CD8-positive, alpha-beta memory T cell (primary cell): ENCODE measurements around the gene LSAMP. TPM values are rescaled to one million over a fixed set of nuclear protein-coding genes. Genes with fewer than 3 reads are reported as not detected.

Experiments used
- CTCF ChIA-PET: fragments of 350-600 bp; sonication (Branson Sonifier 250); formaldehyde crosslinking; loops from one replicate; lab custom pipeline; 2021; ENCODE audit warnings: antibody characterized with exemption; lab: Charles Lee
- POLR2A ChIA-PET: fragments of 350-600 bp; sonication (Branson Sonifier 250); formaldehyde crosslinking; loops from one replicate; lab custom pipeline; 2021; ENCODE audit warnings: antibody characterized with exemption; lab: Charles Lee
- DNase-seq, 5 donors: peaks; one replicate each; pipeline versions ENCODE4 v3.0.0 to v3.0.0-alpha.2; 2020 to 2022; ENCODE audit warnings: mixed read lengths in 1 of 5
- H3K27ac ChIP-seq: one replicate; pipeline ENCODE4 v1.7.0; 2013; ENCODE audit warnings: low read depth, mild to moderate bottlenecking, low read length, moderate library complexity
- H3K27me3 ChIP-seq: 2 replicates; pipeline ENCODE4 v1.7.0; 2013; ENCODE audit warnings: low read length, mild to moderate bottlenecking; ENCODE audit not compliant: insufficient read depth, poor library complexity, severe bottlenecking
- H3K36me3 ChIP-seq: 2 replicates; pipeline ENCODE4 v1.7.0; 2013; ENCODE audit warnings: mild to moderate bottlenecking, low read length, moderate library complexity; ENCODE audit not compliant: insufficient read depth
- H3K4me1 ChIP-seq: 2 replicates; pipeline ENCODE4 v1.7.0; 2013; ENCODE audit warnings: mild to moderate bottlenecking, low read length, moderate library complexity; ENCODE audit not compliant: insufficient read depth
- H3K4me3 ChIP-seq: 2 replicates; pipeline ENCODE4 v1.7.0; 2013; ENCODE audit warnings: mild to moderate bottlenecking, low read length
- H3K9me3 ChIP-seq: 2 replicates; pipeline ENCODE4 v1.7.0; 2013; ENCODE audit warnings: mild to moderate bottlenecking, low read length
- H3K27ac Mint-ChIP-seq, 8 donors: one replicate each; pipeline ENCODE4 v1.8.0; 2020 to 2021; ENCODE audit warnings: mixed read lengths in 8 of 8, mild to moderate bottlenecking in 6 of 8, inconsistent platforms in 3 of 8, moderate library complexity in 3 of 8
- H3K27me3 Mint-ChIP-seq, 2 donors: one replicate each; pipeline ENCODE4 v1.8.0; 2020 to 2021; ENCODE audit warnings: mixed read lengths in 2 of 2, mild to moderate bottlenecking in 1 of 2, moderate library complexity in 1 of 2
- H3K36me3 Mint-ChIP-seq, 3 donors: one replicate each; pipeline ENCODE4 v1.8.0; 2020 to 2021; ENCODE audit warnings: mixed read lengths in 3 of 3, inconsistent platforms in 1 of 3, mild to moderate bottlenecking in 1 of 3
- H3K4me1 Mint-ChIP-seq, 3 donors: one replicate each; pipeline ENCODE4 v1.8.0; 2020 to 2021; ENCODE audit warnings: mixed read lengths in 3 of 3, inconsistent platforms in 1 of 3, mild to moderate bottlenecking in 1 of 3
- H3K4me3 Mint-ChIP-seq, 7 donors: one replicate each; pipeline ENCODE4 v1.8.0; 2020 to 2021; ENCODE audit warnings: mixed read lengths in 7 of 7, mild to moderate bottlenecking in 6 of 7, moderate library complexity in 4 of 7, inconsistent platforms in 2 of 7
- H3K9me3 Mint-ChIP-seq, 5 donors: one replicate each; pipeline ENCODE4 v1.8.0; 2020 to 2022; ENCODE audit warnings: mixed read lengths in 5 of 5, mild to moderate bottlenecking in 3 of 5, moderate library complexity in 2 of 5, inconsistent platforms in 1 of 5
- polyA plus RNA-seq: library from polyadenylated mRNA; unstranded; fragments of 300-500 nt; fragmentation: Illumina TruSeq; gene quantifications from one replicate; pipeline ENCODE4 v1.2.3, GENCODE V29; 2021
- total RNA-seq, 2 experiments: library from RNA; stranded (reverse); gene quantifications; one replicate each; pipeline ENCODE4 v1.2.3, GENCODE V29; 2021

Gene LSAMP
- total and polyA plus RNA-seq, 3 experiments from 2014 or later: not detected

- Histone ChIP-seq H3K27ac (no peak overlapping the region), H3K36me3 (no peaks in the 10 kb centered on the region), H3K27me3 (no peaks in the 10 kb centered on the region), H3K4me3 (no peak overlapping the region), H3K9me3 (no peaks in the 10 kb centered on the region), H3K4me1 (no peaks in the 10 kb centered on the region)
- Mint-ChIP-seq H3K9me3 (no peaks in the 10 kb centered on the region), H3K4me3 (no peak overlapping the region), H3K36me3 (no peaks in the 10 kb centered on the region), H3K27me3 (peaks cover 10 to 39% of the 10 kb centered on the region in 2 donors), H3K4me1 (no peaks in the 10 kb centered on the region), H3K27ac (no peak overlapping the region)
- ChIA-PET POLR2A (no interaction called here), CTCF (interaction anchor here (1.4 kb wide), 1 partner anchor 13 kb away, joined by 3 read pairs; no protein-coding TSS in a partner anchor)
- DNase-seq: no peak
Measured at GRCh38 chr3:115827495-115827894, 617.8 kb downstream of the LSAMP start.

GRCh38 chr3:115825046-115825445 is 620.2 kb downstream of the LSAMP start:
- ChIA-PET POLR2A (no interaction called here), CTCF (interaction anchor here (1.2 to 1.6 kb wide), 3 partner anchors 9 to 12 kb away, joined by 3 to 4 read pairs (median 4); no protein-coding TSS in a partner anchor)
- no peak overlapping the region for H3K27ac ChIP-seq
- DNase-seq: no peak
- H3K9me3 ChIP-seq: no peaks in the 10 kb centered on the region
- no peaks in the 10 kb centered on the region for H3K36me3 ChIP-seq
- H3K9me3 Mint-ChIP-seq: no peaks in the 10 kb centered on the region
- H3K4me3 Mint-ChIP-seq: no peak overlapping the region
- H3K36me3 Mint-ChIP-seq: no peaks in the 10 kb centered on the region
- no peaks in the 10 kb centered on the region for H3K4me1 Mint-ChIP-seq
- peaks cover 6 to 24% of the 10 kb centered on the region in 2 donors for H3K27me3 Mint-ChIP-seq
- no peaks in the 10 kb centered on the region for H3K4me1 ChIP-seq
- H3K27ac Mint-ChIP-seq: no peak overlapping the region
- no peak overlapping the region for H3K4me3 ChIP-seq
- no peaks in the 10 kb centered on the region for H3K27me3 ChIP-seq

GRCh38 chr3:115823083-115823482 is 622.2 kb downstream of the LSAMP start:
- no peaks in the 10 kb centered on the region for H3K27me3 ChIP-seq
- POLR2A ChIA-PET: no interaction called here
- DNase-seq: no peak
- no peaks in the 10 kb centered on the region for H3K4me1 Mint-ChIP-seq
- no peak overlapping the region for H3K27ac Mint-ChIP-seq
- no peaks in the 10 kb centered on the region for H3K4me1 ChIP-seq
- H3K36me3 ChIP-seq: no peaks in the 10 kb centered on the region
- no peaks in the 10 kb centered on the region for H3K9me3 ChIP-seq
- CTCF ChIA-PET: interaction anchor here (1.0 to 1.7 kb wide), 4 partner anchors 8 to 39 kb away, joined by 3 to 5 read pairs (median 4); no protein-coding TSS in a partner anchor
- no peaks in the 10 kb centered on the region for H3K36me3 Mint-ChIP-seq
- no peaks in the 10 kb centered on the region for H3K9me3 Mint-ChIP-seq
- H3K27me3 Mint-ChIP-seq: peaks cover 1 to 13% of the 10 kb centered on the region in 2 donors
- no peak overlapping the region for H3K4me3 ChIP-seq
- H3K27ac ChIP-seq: no peak overlapping the region
- H3K4me3 Mint-ChIP-seq: no peak overlapping the region

- no peak overlapping the region for H3K4me3 Mint-ChIP-seq
- H3K27ac Mint-ChIP-seq: no peak overlapping the region
Measured at GRCh38 chr3:115822579-115822978, 622.7 kb downstream of the LSAMP start.

GRCh38 chr3:115819785-115820384 is 625.4 kb downstream of the LSAMP start:
- Mint-ChIP-seq H3K27ac (no peak overlapping the region), H3K4me3 (no peak overlapping the region), H3K27me3 (peaks cover 0 to 1% of the 10 kb centered on the region in 2 donors), H3K36me3 (no peaks in the 10 kb centered on the region), H3K4me1 (no peaks in the 10 kb centered on the region), H3K9me3 (no peaks in the 10 kb centered on the region)
- no peaks in the 10 kb centered on the region for H3K9me3 ChIP-seq
- H3K36me3 ChIP-seq: no peaks in the 10 kb centered on the region
- H3K27ac ChIP-seq: no peak overlapping the region
- ChIA-PET CTCF (interaction anchor here (0.7 to 3.0 kb wide), 6 partner anchors 11 to 36 kb away, joined by 3 to 13 read pairs (median 4); no protein-coding TSS in a partner anchor), POLR2A (no interaction called here)
- DNase-seq: peak; percentile 26 to 76 (median 56)
- H3K27me3 ChIP-seq: no peaks in the 10 kb centered on the region
- no peaks in the 10 kb centered on the region for H3K4me1 ChIP-seq
- H3K4me3 ChIP-seq: no peak overlapping the region

More at GRCh38 chr3:115822579-115822978, 622.7 kb downstream of the LSAMP start:
- H3K4me1 ChIP-seq: no peaks in the 10 kb centered on the region
- POLR2A ChIA-PET: no interaction called here
- Mint-ChIP-seq H3K27me3 (peaks cover 1 to 10% of the 10 kb centered on the region in 2 donors), H3K36me3 (no peaks in the 10 kb centered on the region), H3K9me3 (no peaks in the 10 kb centered on the region), H3K4me1 (no peaks in the 10 kb centered on the region)
- H3K36me3 ChIP-seq: no peaks in the 10 kb centered on the region
- CTCF ChIA-PET: interaction anchor here (1.3 to 1.5 kb wide), 2 partner anchors 10 to 38 kb away, joined by 3 to 5 read pairs; no protein-coding TSS in a partner anchor
- no peaks in the 10 kb centered on the region for H3K9me3 ChIP-seq
- no peak for DNase-seq
- H3K27me3 ChIP-seq: no peaks in the 10 kb centered on the region
- no peak overlapping the region for H3K4me3 ChIP-seq
- no peak overlapping the region for H3K27ac ChIP-seq

- Mint-ChIP-seq H3K27ac (no peak overlapping the region), H3K36me3 (no peaks in the 10 kb centered on the region), H3K9me3 (no peaks in the 10 kb centered on the region), H3K4me3 (no peak overlapping the region), H3K27me3 (peaks cover 9 to 13% of the 10 kb centered on the region in 2 donors), H3K4me1 (no peaks in the 10 kb centered on the region)
- ChIA-PET POLR2A (interaction anchor here (0.9 kb wide), 1 partner anchor 30 kb away, joined by 3 read pairs; no protein-coding TSS in a partner anchor), CTCF (interaction anchor here (0.7 to 5.1 kb wide), 9 partner anchors 9 to 122 kb away, joined by 3 to 22 read pairs (median 3); no protein-coding TSS in a partner anchor)
- DNase-seq: peak; percentile 38 to 75 (median 54)
- H3K4me1 ChIP-seq: no peaks in the 10 kb centered on the region
- no peaks in the 10 kb centered on the region for H3K27me3 ChIP-seq
- no peak overlapping the region for H3K27ac ChIP-seq
- no peaks in the 10 kb centered on the region for H3K36me3 ChIP-seq
- H3K9me3 ChIP-seq: no peaks in the 10 kb centered on the region
- no peak overlapping the region for H3K4me3 ChIP-seq
Measured at GRCh38 chr3:115814778-115815380, 630.4 kb downstream of the LSAMP start.

GRCh38 chr3:115814006-115814405 is 631.3 kb downstream of the LSAMP start:
- Histone ChIP-seq H3K27me3 (no peaks in the 10 kb centered on the region), H3K4me3 (no peak overlapping the region), H3K27ac (no peak overlapping the region), H3K9me3 (no peaks in the 10 kb centered on the region), H3K4me1 (no peaks in the 10 kb centered on the region), H3K36me3 (no peaks in the 10 kb centered on the region)
- ChIA-PET POLR2A (no interaction called here), CTCF (interaction anchor here (1.3 to 5.1 kb wide), 2 partner anchors 30 to 121 kb away, joined by 3 to 22 read pairs; no protein-coding TSS in a partner anchor)
- Mint-ChIP-seq H3K36me3 (no peaks in the 10 kb centered on the region), H3K4me3 (no peak overlapping the region), H3K27me3 (peaks cover 9 to 21% of the 10 kb centered on the region in 2 donors), H3K9me3 (no peaks in the 10 kb centered on the region), H3K27ac (no peak overlapping the region), H3K4me1 (no peaks in the 10 kb centered on the region)
- no peak for DNase-seq

- Histone ChIP-seq H3K9me3 (no peaks in the 10 kb centered on the region), H3K27me3 (peaks cover 1% of the 10 kb centered on the region), H3K4me1 (no peaks in the 10 kb centered on the region), H3K36me3 (no peaks in the 10 kb centered on the region), H3K27ac (no peak overlapping the region), H3K4me3 (no peak overlapping the region)
- no peaks in the 10 kb centered on the region for H3K4me1 Mint-ChIP-seq
- CTCF ChIA-PET: interaction anchor here (1.3 kb wide), 1 partner anchor 11 kb away, joined by 4 read pairs; no protein-coding TSS in a partner anchor
- no peaks in the 10 kb centered on the region for H3K9me3 Mint-ChIP-seq
- H3K4me3 Mint-ChIP-seq: no peak overlapping the region
- no peak for DNase-seq
- H3K36me3 Mint-ChIP-seq: no peaks in the 10 kb centered on the region
- POLR2A ChIA-PET: no interaction called here
- peaks cover 13 to 59% of the 10 kb centered on the region in 2 donors for H3K27me3 Mint-ChIP-seq
- H3K27ac Mint-ChIP-seq: no peak overlapping the region
Measured at GRCh38 chr3:115808816-115809215, 636.5 kb downstream of the LSAMP start.
